Measurements from ENCODE around the gene WASL. TPM values are rescaled to one million over a fixed set of nuclear protein-coding genes. Genes with fewer than 3 reads are reported as not detected.
"Not testable (repeated sequence)": the region's sequence is repeated elsewhere in the genome, so short reads cannot be mapped to it uniquely, and the experiment has no call there.

The WASL gene
- total RNA-seq, 1 donor from 2014 or later, result 24.3 TPM

- DNase-seq, result no peak
Observed at GRCh38 chr7:123768493-123768892, 19.7 kb upstream of the WASL start.

GRCh38 chr7:123763191-123763661, 14.4 kb upstream of the WASL start:
- DNase-seq, result no peak

- no peak for DNase-seq
Observed at GRCh38 chr7:123761729-123762128, 12.9 kb upstream of the WASL start.

GRCh38 chr7:123757095-123757494, 8.3 kb upstream of the WASL start:
- no peak for DNase-seq

- no peak for DNase-seq
Observed at GRCh38 chr7:123755338-123755737, 6.5 kb upstream of the WASL start.

- DNase-seq, result no peak
Observed at GRCh38 chr7:123754271-123754871, 5.6 kb upstream of the WASL start.

GRCh38 chr7:123752534-123752933, 3.7 kb upstream of the WASL start:
- no peak for DNase-seq

GRCh38 chr7:123751821-123752220, 3.0 kb upstream of the WASL start:
- no peak for DNase-seq

GRCh38 chr7:123750389-123751230, 1.8 kb upstream of the WASL start:
- DNase-seq, result no peak

- DNase-seq, result no peak
Observed at GRCh38 chr7:123749537-123749857, 694 bp upstream of the WASL start.

GRCh38 chr7:123748171-123748733, 551 bp downstream of the WASL start:
- DNase-seq, result peak; percentile 49

GRCh38 chr7:123747620-123748141, 1.1 kb downstream of the WASL start:
- no peak for DNase-seq

GRCh38 chr7:123746931-123747488, 1.8 kb downstream of the WASL start:
- no peak for DNase-seq

GRCh38 chr7:123746055-123746454, 2.7 kb downstream of the WASL start:
- DNase-seq, result no peak

- no peak for DNase-seq
Observed at GRCh38 chr7:123745437-123745836, 3.4 kb downstream of the WASL start.

GRCh38 chr7:123744416-123744815, 4.4 kb downstream of the WASL start:
- no peak for DNase-seq

- DNase-seq, result no peak
Observed at GRCh38 chr7:123741940-123742339, 6.9 kb downstream of the WASL start.

- no peak for DNase-seq
Observed at GRCh38 chr7:123738808-123739207, 10.0 kb downstream of the WASL start.

- DNase-seq, result no peak
Observed at GRCh38 chr7:123738356-123738755, 10.4 kb downstream of the WASL start.

GRCh38 chr7:123737168-123737674, 11.6 kb downstream of the WASL start:
- not testable (repeated sequence) for DNase-seq

- DNase-seq, result no peak
Observed at GRCh38 chr7:123735539-123735938, 13.3 kb downstream of the WASL start.

GRCh38 chr7:123734498-123734897, 14.3 kb downstream of the WASL start:
- DNase-seq, result no peak
